ENCODE measurements around the gene WDTC1. TPM values are rescaled to one million over a fixed set of nuclear protein-coding genes. Genes with fewer than 3 reads are reported as not detected.

Gene WDTC1
- total and polyA plus RNA-seq, 3 donors from 2014 or later = 61.4 to 142 (median 69.5) TPM

DNA sequence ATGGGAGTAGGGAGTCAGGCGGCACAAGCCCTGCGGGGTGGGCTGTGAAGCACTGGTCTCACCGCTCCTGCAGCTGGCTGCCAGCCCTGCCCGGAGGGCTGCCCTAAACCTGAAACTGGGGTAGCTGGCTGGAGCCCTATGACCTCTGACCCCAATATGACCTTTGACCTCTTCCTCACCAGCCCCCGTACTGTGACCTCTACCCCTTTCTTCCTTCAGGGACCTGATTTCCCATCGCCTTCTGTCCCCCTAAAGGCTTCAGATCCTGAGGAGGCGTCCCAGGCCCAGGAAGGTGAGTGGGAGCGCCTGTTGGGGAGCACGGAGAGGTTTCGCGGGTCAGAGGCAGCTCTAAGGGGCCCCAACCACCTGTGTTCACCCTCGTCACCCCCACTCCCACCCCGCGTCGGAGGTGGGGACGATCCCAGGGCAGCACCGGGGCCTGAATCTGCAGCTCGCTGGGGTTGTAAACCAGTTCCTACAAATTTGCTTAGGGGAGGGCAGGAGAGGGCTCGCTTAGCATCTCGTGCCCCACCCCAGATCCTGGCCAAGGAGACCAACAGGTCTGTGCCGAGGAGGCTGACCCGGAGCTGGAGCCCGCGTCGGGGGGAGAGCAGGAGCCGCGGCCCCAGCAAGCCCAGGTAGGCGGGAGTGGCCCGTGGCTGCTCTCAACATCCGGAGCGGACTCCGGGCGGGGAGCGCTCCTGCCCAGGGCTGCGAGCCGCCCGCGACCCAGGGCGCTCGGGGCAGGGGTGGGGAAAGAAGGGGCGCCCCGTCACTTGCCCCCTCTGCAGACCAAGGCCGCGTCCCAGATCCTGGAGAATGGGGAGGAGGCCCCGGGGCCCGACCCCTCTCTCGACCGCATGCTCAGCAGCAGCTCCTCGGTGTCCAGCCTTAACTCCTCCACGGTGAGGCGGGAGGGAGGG lies 114.7 kb downstream of the WDTC1 start:
- Histone ChIP-seq H3K27ac (no peak overlapping the region), H3K9me3 (no peaks in the 10 kb centered on the region), H3K4me1 (peaks cover 8% of the 10 kb centered on the region), H3K27me3 (no peaks in the 10 kb centered on the region), H3K4me3 (peak overlapping the region; percentile 34 to 58), H3K36me3 (ENCODE audit: low read depth, missing control alignments) (no peaks in the 10 kb centered on the region)
- intact Hi-C loops (cut with DNase I; ENCODE audit: low total_unique reads) = no loop called here
- TF ChIP-seq POLR2A (IDR thresholded peaks at IDR 0.05) = no peak
- TF ChIP-seq, protein P1, sequence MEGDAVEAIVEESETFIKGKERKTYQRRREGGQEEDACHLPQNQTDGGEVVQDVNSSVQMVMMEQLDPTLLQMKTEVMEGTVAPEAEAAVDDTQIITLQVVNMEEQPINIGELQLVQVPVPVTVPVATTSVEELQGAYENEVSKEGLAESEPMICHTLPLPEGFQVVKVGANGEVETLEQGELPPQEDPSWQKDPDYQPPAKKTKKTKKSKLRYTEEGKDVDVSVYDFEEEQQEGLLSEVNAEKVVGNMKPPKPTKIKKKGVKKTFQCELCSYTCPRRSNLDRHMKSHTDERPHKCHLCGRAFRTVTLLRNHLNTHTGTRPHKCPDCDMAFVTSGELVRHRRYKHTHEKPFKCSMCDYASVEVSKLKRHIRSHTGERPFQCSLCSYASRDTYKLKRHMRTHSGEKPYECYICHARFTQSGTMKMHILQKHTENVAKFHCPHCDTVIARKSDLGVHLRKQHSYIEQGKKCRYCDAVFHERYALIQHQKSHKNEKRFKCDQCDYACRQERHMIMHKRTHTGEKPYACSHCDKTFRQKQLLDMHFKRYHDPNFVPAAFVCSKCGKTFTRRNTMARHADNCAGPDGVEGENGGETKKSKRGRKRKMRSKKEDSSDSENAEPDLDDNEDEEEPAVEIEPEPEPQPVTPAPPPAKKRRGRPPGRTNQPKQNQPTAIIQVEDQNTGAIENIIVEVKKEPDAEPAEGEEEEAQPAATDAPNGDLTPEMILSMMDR (IDR thresholded peaks at IDR 0.05) = no peak
- 19 to 59% methylated on average over 6 to 38 of the region's 51 CpGs for WGBS, 2 donors
- DNase-seq = peak; percentile 26

DNA sequence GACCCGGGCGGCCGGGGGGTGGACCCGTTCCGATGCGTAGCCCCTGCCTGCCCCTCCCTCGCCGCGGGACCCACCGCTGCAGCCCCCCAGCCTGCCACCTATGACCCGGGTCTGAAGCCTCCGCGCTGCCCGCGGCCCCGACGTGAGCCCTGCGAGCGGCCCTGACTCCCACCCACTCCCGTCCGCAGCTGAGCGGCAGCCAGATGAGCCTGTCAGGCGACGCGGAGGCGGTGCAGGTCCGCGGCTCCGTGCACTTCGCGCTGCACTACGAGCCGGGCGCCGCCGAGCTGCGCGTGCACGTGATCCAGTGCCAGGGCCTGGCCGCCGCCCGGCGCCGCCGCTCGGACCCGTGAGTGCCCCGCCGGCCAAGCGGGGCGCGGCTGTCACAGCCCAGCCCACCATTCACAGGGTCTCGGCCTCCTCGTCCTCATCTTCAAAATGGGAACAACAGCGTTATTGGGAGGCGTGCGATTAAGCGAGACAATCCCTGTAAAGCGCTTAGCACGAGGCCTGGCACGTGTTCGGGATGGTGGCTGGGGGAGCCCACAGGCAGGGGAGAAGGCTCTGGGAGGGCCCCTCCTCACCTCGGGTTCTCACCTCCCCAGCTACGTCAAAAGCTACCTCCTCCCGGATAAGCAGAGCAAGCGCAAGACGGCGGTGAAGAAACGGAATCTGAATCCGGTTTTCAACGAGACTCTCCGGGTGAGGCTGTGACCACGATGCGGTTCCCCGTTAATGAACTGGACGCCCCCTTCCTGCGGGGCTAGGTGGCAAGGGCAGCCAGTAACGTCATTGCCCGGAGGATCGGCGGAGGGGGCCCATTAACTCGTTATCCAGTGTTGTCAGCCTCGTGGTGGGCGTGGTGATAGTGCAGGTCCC lies 115.6 kb downstream of the WDTC1 start:
- Histone ChIP-seq H3K36me3 (ENCODE audit: low read depth, missing control alignments) (no peaks in the 10 kb centered on the region), H3K4me1 (peaks cover 8% of the 10 kb centered on the region), H3K4me3 (peak overlapping the region; percentile 34 to 58), H3K9me3 (no peaks in the 10 kb centered on the region), H3K27me3 (no peaks in the 10 kb centered on the region), H3K27ac (no peak overlapping the region)
- TF ChIP-seq, protein P1 (IDR thresholded peaks at IDR 0.05) = no peak
- no peak for TF ChIP-seq POLR2A (IDR thresholded peaks at IDR 0.05)
- intact Hi-C loops (cut with DNase I; ENCODE audit: low total_unique reads) = no loop called here
- 8 to 23% methylated on average over 15 to 84 of the region's 84 CpGs for WGBS, 2 donors
- peak; percentile 70 for DNase-seq

DNA sequence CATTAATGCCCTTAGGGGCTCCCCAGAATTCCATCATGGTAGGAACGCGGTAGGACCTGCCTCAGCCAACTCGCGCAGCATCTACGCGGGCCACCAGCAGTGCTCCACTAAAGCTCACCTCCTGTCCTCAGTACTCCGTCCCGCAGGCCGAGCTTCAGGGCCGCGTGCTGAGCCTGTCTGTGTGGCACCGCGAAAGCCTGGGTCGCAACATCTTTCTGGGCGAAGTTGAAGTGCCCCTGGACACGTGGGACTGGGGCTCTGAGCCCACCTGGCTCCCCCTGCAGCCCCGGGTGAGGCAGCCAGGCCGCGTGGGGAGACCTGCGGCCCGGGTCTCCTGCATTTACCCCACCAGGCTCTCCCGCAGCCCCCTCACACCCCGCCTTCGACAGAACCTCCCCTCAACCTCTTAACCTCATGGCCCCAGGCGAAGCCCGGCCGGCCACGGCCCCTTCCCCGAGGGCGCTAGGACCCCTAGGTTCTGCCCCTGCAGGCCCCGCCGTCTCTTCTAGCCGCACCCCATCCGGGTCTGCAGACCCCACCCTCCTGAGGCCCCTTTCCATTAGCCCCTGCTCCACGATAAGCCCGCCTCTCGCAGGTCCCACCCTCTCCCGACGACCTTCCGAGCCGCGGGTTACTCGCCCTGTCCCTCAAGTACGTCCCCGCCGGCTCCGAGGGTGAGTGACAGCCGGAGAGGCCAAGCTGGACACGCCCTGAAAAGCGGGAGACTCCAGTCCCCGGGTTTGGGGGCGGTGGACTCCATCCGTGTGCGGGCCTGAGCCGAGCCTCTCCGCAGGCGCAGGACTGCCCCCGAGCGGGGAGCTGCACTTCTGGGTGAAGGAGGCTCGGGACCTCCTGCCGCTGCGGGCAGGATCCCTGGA lies 116.5 kb downstream of the WDTC1 start:
- intact Hi-C loops (cut with DNase I; ENCODE audit: low total_unique reads) = no loop called here
- DNase-seq = peak; percentile 43
- Histone ChIP-seq H3K4me3 (peak overlapping the region; percentile 15 to 58), H3K9me3 (no peaks in the 10 kb centered on the region), H3K4me1 (peaks cover 8% of the 10 kb centered on the region), H3K27me3 (no peaks in the 10 kb centered on the region), H3K27ac (no peak overlapping the region), H3K36me3 (ENCODE audit: low read depth, missing control alignments) (no peaks in the 10 kb centered on the region)
- 23 to 33% methylated on average over 34 to 62 of the region's 62 CpGs for WGBS, 2 donors
- TF ChIP-seq, protein P1 (IDR thresholded peaks at IDR 0.05) = no peak
- no peak for TF ChIP-seq POLR2A (IDR thresholded peaks at IDR 0.05)

DNA sequence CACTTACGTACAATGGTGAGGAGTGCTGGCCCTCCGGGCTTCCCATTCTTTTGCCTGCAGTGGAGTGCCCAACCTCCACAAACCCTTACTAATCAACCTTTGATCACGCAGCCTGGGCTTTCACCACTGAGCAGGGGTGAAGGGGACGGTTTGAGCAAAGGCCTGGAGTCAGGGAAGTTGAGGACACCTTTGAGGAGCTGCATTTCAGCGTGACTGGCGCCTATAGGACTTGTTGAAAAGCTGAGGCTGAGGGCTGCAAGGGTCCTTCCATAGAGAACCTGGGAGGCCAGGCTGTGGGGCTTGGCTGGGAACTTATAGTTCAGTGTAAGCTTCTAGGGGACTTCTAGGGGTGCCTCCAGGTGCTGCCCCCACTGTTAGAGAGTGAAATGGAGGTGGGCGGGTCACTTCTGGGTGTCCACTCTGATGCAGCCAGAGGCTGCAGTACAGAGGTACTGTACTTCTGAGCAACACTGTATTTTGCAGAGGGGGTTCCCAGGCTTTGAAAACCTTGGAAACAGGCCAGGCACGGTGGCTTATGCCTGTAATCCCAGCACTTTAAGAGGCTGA lies 117.2 kb downstream of the WDTC1 start:
- Histone ChIP-seq H3K9me3 (no peaks in the 10 kb centered on the region), H3K27ac (no peak overlapping the region)

More for the DNA sequence above, 117.2 kb downstream of the WDTC1 start:
- H3K27me3 ChIP-seq = no peaks in the 10 kb centered on the region
- no peak for TF ChIP-seq POLR2A (IDR thresholded peaks at IDR 0.05)
- TF ChIP-seq, protein P1 (IDR thresholded peaks at IDR 0.05) = no peak
- no peak for DNase-seq
- peak overlapping the region in 1 of 2 donors; percentile 58 for H3K4me3 ChIP-seq
- intact Hi-C loops (cut with DNase I; ENCODE audit: low total_unique reads) = no loop called here
- WGBS, 2 donors = 20 to 45% methylated on average over 5 to 8 of the region's 8 CpGs
- no peaks in the 10 kb centered on the region for H3K36me3 ChIP-seq (ENCODE audit: low read depth, missing control alignments)
- peaks cover 8% of the 10 kb centered on the region for H3K4me1 ChIP-seq
